Activated CD4-positive, alpha-beta T cell treated with anti-CD3 and anti-CD28 coated beads for 36 hours (primary cell): ENCODE measurements around the gene ACOT8. TPM values are rescaled to one million over a fixed set of nuclear protein-coding genes. Genes with fewer than 3 reads are reported as not detected.

Source experiments
- ATAC-seq: fragments of 200-7000 bp; cut with Tn5 transposase; one replicate; pipeline ENCODE4 v1.10.0; 2021; ENCODE audit warnings: mild to moderate bottlenecking, moderate library complexity
- CTCF ChIA-PET: fragments of 350-600 bp; sonication (Branson Sonifier 250); formaldehyde crosslinking; loops from one replicate; lab custom pipeline; 2021; ENCODE audit warnings: antibody characterized with exemption; lab: Charles Lee
- POLR2A ChIA-PET: fragments of 350-600 bp; sonication (Branson Sonifier 250); formaldehyde crosslinking; loops from one replicate; lab custom pipeline; 2021; ENCODE audit warnings: antibody characterized with exemption, inconsistent platforms; lab: Charles Lee
- DNase-seq: peaks from one replicate; pipeline ENCODE4 v3.0.0-alpha.2; 2020
- H3K27ac Mint-ChIP-seq: one replicate; pipeline ENCODE4 v1.8.0; 2021; ENCODE audit warnings: mixed read lengths
- H3K27me3 Mint-ChIP-seq: one replicate; pipeline ENCODE4 v1.8.0; 2021; ENCODE audit warnings: mixed read lengths
- H3K36me3 Mint-ChIP-seq: one replicate; pipeline ENCODE4 v1.8.0; 2021; ENCODE audit warnings: low read depth, mixed read lengths
- H3K4me1 Mint-ChIP-seq: one replicate; pipeline ENCODE4 v1.8.0; 2021; ENCODE audit warnings: mixed read lengths
- H3K4me3 Mint-ChIP-seq: one replicate; pipeline ENCODE4 v1.8.0; 2021; ENCODE audit warnings: mild to moderate bottlenecking, moderate library complexity, mixed read lengths
- H3K9me3 Mint-ChIP-seq: one replicate; pipeline ENCODE4 v1.8.0; 2021; ENCODE audit warnings: low read depth, mixed read lengths
- intact Hi-C, 2 experiments: fragments of 100-400 bp; cut with DNase I in 1 of 2; cut with micrococcal nuclease in 1 of 2; formaldehyde crosslinking; loops; one replicate each; pipeline versions ENCODE4 v1.14.2 to v1.15.1; 2022 to 2024; cut with DNase I, micrococcal nuclease
- total RNA-seq, 2 experiments: library from RNA; stranded (reverse); gene quantifications; one replicate each; pipeline ENCODE4 v1.2.3, GENCODE V29; 2021

The ACOT8 gene
- total RNA-seq, 2 experiments from 2014 or later: 21.9 to 22.6 TPM

- ChIA-PET CTCF (interaction anchor here (1.3 kb wide), 1 partner anchor 38 kb away, joined by 3 read pairs; no protein-coding TSS in a partner anchor), POLR2A (interaction anchor here (0.6 kb wide), 1 partner anchor 34 kb away, joined by 3 read pairs; no protein-coding TSS in a partner anchor)
- peaks cover 16% of the 10 kb centered on the region for H3K4me1 Mint-ChIP-seq
- no peak overlapping the region for H3K4me3 Mint-ChIP-seq
- no peak for ATAC-seq
- peaks cover 20% of the 10 kb centered on the region for H3K36me3 Mint-ChIP-seq
- DNase-seq: no peak
- no peak overlapping the region for H3K27ac Mint-ChIP-seq
- no peaks in the 10 kb centered on the region for H3K27me3 Mint-ChIP-seq
- no peaks in the 10 kb centered on the region for H3K9me3 Mint-ChIP-seq
- intact Hi-C loops: no loop called here
These were observed 6.3 kb downstream of the ACOT8 start for GRCh38 chr20:45850926-45851325.

GRCh38 chr20:45850238-45850637 lies 7.0 kb downstream of the ACOT8 start:
- Mint-ChIP-seq H3K36me3 (peaks cover 23% of the 10 kb centered on the region), H3K4me1 (peaks cover 12% of the 10 kb centered on the region), H3K9me3 (no peaks in the 10 kb centered on the region), H3K27ac (no peak overlapping the region), H3K4me3 (no peak overlapping the region), H3K27me3 (no peaks in the 10 kb centered on the region)
- CTCF ChIA-PET: interaction anchor here (0.7 to 0.8 kb wide), 3 partner anchors 12 to 394 kb away, joined by 3 read pairs; no protein-coding TSS in a partner anchor
- no peak for ATAC-seq
- POLR2A ChIA-PET: no interaction called here
- no peak for DNase-seq
- intact Hi-C loops: no loop called here

DNA sequence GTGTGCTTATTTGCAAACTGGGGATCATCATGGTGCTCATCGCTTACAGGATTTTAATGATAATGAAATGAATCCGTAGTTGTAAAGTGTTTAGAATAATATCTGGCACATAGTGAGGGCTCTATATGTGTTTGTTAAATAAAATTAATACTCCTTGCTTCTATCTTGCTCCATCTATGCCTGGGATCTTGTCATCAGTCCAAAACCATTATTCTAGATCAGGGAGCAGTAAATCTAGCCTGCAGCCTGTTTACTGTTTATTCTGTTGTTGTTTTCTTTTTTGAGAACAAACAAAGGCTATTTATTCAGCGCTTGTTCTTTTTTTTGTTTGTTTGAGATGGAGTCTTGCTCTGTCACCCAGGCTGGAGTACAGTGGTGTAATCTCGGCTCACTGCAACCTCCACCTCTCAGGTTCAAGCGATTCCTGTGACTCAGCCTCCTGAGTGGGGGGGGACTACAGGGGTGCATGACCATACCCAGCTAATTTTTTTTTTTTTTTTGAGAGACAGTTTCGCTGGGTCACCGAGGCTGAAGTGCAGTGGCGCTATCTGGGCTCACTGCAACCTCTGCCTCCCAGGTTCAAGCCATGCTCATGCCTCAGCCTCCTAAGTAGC lies 8.1 kb downstream of the ACOT8 start:
- Mint-ChIP-seq H3K9me3 (no peaks in the 10 kb centered on the region), H3K27ac (no peak overlapping the region), H3K36me3 (peaks cover 18% of the 10 kb centered on the region), H3K4me1 (peaks cover 6% of the 10 kb centered on the region), H3K27me3 (no peaks in the 10 kb centered on the region), H3K4me3 (no peak overlapping the region)
- CTCF ChIA-PET: interaction anchor here (0.8 kb wide), 1 partner anchor 393 kb away, joined by 3 read pairs; no protein-coding TSS in a partner anchor
- ATAC-seq (no peak), DNase-seq (no peak)
- POLR2A ChIA-PET: no interaction called here
- intact Hi-C loops: no loop called here

GRCh38 chr20:45848421-45848820 lies 8.8 kb downstream of the ACOT8 start:
- ChIA-PET CTCF (no interaction called here), POLR2A (interaction anchor here (0.6 kb wide), 1 partner anchor 33 kb away, joined by 3 read pairs; no protein-coding TSS in a partner anchor)
- ATAC-seq: no peak
- intact Hi-C loops: no loop called here
- no peak overlapping the region for H3K4me3 Mint-ChIP-seq
- peaks cover 18% of the 10 kb centered on the region for H3K36me3 Mint-ChIP-seq
- H3K4me1 Mint-ChIP-seq: peaks cover under 1% of the 10 kb centered on the region
- no peaks in the 10 kb centered on the region for H3K27me3 Mint-ChIP-seq
- no peak overlapping the region for H3K27ac Mint-ChIP-seq
- no peak for DNase-seq
- no peaks in the 10 kb centered on the region for H3K9me3 Mint-ChIP-seq

GRCh38 chr20:45845452-45845851 lies 11.7 kb downstream of the ACOT8 start:
- Mint-ChIP-seq H3K27ac (no peak overlapping the region), H3K4me3 (no peak overlapping the region), H3K36me3 (peaks cover 11% of the 10 kb centered on the region), H3K4me1 (no peaks in the 10 kb centered on the region), H3K9me3 (no peaks in the 10 kb centered on the region), H3K27me3 (no peaks in the 10 kb centered on the region)
- DNase-seq (no peak), ATAC-seq (no peak)
- POLR2A ChIA-PET: no interaction called here
- CTCF ChIA-PET: interaction anchor here (1.0 kb wide), 1 partner anchor 14 kb away, joined by 3 read pairs; no protein-coding TSS in a partner anchor
- intact Hi-C loops: no loop called here

GRCh38 chr20:45843506-45843905 lies 13.7 kb downstream of the ACOT8 start:
- ChIA-PET POLR2A (no interaction called here), CTCF (interaction anchor here (0.6 kb wide), 1 partner anchor 72 kb away, joined by 4 read pairs; no protein-coding TSS in a partner anchor)
- Mint-ChIP-seq H3K36me3 (peaks cover 9% of the 10 kb centered on the region), H3K27me3 (no peaks in the 10 kb centered on the region), H3K9me3 (no peaks in the 10 kb centered on the region), H3K4me1 (no peaks in the 10 kb centered on the region), H3K27ac (no peak overlapping the region), H3K4me3 (no peak overlapping the region)
- intact Hi-C loops: no loop called here
- ATAC-seq: no peak
- no peak for DNase-seq

- no peaks in the 10 kb centered on the region for H3K9me3 Mint-ChIP-seq
- POLR2A ChIA-PET: no interaction called here
- H3K4me1 Mint-ChIP-seq: no peaks in the 10 kb centered on the region
- H3K27me3 Mint-ChIP-seq: no peaks in the 10 kb centered on the region
- ATAC-seq: no peak
- intact Hi-C loops: no loop called here
- CTCF ChIA-PET: interaction anchor here (0.8 kb wide), 1 partner anchor 395 kb away, joined by 3 read pairs; no protein-coding TSS in a partner anchor
- DNase-seq: no peak
- H3K36me3 Mint-ChIP-seq: peaks cover 4% of the 10 kb centered on the region
- H3K27ac Mint-ChIP-seq: no peak overlapping the region
- H3K4me3 Mint-ChIP-seq: no peak overlapping the region
These were observed 14.9 kb downstream of the ACOT8 start for GRCh38 chr20:45842169-45842812.

DNA sequence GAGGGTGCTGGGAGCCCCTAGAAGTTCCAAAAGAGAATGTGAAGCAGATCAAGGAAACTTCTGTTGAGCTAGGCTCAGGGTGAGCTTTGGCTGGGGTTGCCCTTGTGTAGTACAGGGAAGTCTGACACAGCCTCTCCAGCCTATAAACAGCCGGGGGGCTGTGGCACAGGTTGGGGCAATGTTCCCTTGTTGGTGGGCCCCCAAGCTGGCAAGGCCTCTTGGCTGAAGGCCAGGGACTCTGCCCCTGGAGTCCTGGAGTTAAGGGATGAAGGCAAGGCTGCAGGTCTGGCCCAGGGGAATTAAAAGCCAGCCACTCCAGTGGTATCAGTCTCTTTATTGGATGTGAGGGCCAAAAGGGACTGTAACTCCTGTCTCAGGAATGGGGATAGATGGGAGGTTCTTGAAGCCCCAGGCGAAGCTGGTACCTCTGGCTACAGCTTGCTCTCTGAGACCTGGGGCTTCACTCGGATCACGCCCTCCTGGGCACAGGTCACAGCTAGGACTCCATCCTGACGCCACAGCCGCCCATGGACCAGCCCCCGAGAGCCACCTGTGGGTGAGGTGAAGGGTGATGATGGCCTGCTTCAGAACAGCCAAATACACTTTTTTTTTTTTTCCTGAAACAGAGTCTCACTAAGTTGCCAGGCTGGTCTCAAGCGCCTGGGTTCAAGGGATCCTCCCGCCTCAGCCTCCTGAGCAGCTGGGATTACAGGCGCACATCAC lies 15.6 kb downstream of the ACOT8 start:
- Mint-ChIP-seq H3K4me3 (no peak overlapping the region), H3K36me3 (peaks cover 4% of the 10 kb centered on the region), H3K27ac (no peak overlapping the region), H3K27me3 (no peaks in the 10 kb centered on the region), H3K9me3 (no peaks in the 10 kb centered on the region), H3K4me1 (no peaks in the 10 kb centered on the region)
- POLR2A ChIA-PET: no interaction called here
- DNase-seq (no peak), ATAC-seq (no peak)
- intact Hi-C loops: no loop called here
- CTCF ChIA-PET: no interaction called here

GRCh38 chr20:45840700-45841198 lies 16.4 kb downstream of the ACOT8 start:
- DNase-seq: no peak
- no peak overlapping the region for H3K27ac Mint-ChIP-seq
- ChIA-PET CTCF (interaction anchor here (0.5 to 1.6 kb wide), 2 partner anchors 17 to 1592 kb away, joined by 3 to 6 read pairs; no protein-coding TSS in a partner anchor), POLR2A (no interaction called here)
- no peak overlapping the region for H3K4me3 Mint-ChIP-seq
- ATAC-seq: no peak
- intact Hi-C loops: no loop called here
- H3K36me3 Mint-ChIP-seq: peaks cover 4% of the 10 kb centered on the region
- no peaks in the 10 kb centered on the region for H3K9me3 Mint-ChIP-seq
- H3K27me3 Mint-ChIP-seq: no peaks in the 10 kb centered on the region
- no peaks in the 10 kb centered on the region for H3K4me1 Mint-ChIP-seq

- H3K4me1 Mint-ChIP-seq: peaks cover 9% of the 10 kb centered on the region
- DNase-seq (no peak), ATAC-seq (no peak)
These were observed 20.4 kb downstream of the ACOT8 start for GRCh38 chr20:45836841-45837240.

DNA sequence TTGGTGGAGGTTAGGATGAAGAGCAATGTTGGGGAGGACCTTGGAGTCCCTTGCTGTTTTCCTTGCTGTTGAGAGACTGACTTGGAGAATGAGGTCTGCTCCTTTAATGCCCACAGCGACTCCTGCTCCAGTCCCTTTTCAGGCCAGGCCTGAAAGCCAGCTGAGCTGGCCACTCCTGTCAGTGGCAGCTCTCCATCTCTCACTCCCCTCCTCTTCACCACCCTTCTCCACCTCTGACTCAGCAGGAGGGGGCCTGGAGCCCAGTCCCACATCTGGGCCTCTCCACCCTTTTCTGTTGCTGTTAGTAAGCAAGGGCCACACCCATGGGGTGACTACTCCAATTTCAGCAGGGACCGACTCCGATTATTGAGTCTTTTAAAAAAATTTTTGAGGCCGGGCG lies 21.4 kb downstream of the ACOT8 start:
- no peak overlapping the region for H3K4me3 Mint-ChIP-seq
- no peaks in the 10 kb centered on the region for H3K27me3 Mint-ChIP-seq
- no peak overlapping the region for H3K27ac Mint-ChIP-seq
- ATAC-seq (no peak), DNase-seq (no peak)
- H3K36me3 Mint-ChIP-seq: no peaks in the 10 kb centered on the region
- ChIA-PET CTCF (interaction anchor here (0.5 kb wide), 1 partner anchor 43 kb away, joined by 3 read pairs; no protein-coding TSS in a partner anchor), POLR2A (interaction anchor here (0.9 kb wide), 1 partner anchor 25 kb away, joined by 3 read pairs; no protein-coding TSS in a partner anchor)
- intact Hi-C loops: no loop called here
- no peaks in the 10 kb centered on the region for H3K9me3 Mint-ChIP-seq
- peaks cover 9% of the 10 kb centered on the region for H3K4me1 Mint-ChIP-seq

More at GRCh38 chr20:45836841-45837240, 20.4 kb downstream of the ACOT8 start:
- Mint-ChIP-seq H3K36me3 (no peaks in the 10 kb centered on the region), H3K27ac (no peak overlapping the region), H3K27me3 (no peaks in the 10 kb centered on the region), H3K9me3 (no peaks in the 10 kb centered on the region), H3K4me3 (no peak overlapping the region)
- intact Hi-C loops: loop anchor here in 1 of 2 experiments (1.0 kb wide), 1 partner anchor 491 kb away; no protein-coding TSS in a partner anchor
- POLR2A ChIA-PET: no interaction called here
- CTCF ChIA-PET: interaction anchor here (1.4 kb wide), 1 partner anchor 37 kb away, joined by 8 read pairs; no protein-coding TSS in a partner anchor
